Activated CD4-positive, alpha-beta memory T cell treated with anti-CD3 and anti-CD28 coated beads for 36 hours (primary cell): ENCODE measurements around the gene ENDOD1. TPM values are rescaled to one million over a fixed set of nuclear protein-coding genes. Genes with fewer than 3 reads are reported as not detected.
"Not testable (repeated sequence)": the region's sequence is repeated elsewhere in the genome, so short reads cannot be mapped to it uniquely, and the experiment has no call there.

Experiments
- CTCF ChIA-PET: fragments of 350-600 bp; sonication (Branson Sonifier 250); formaldehyde crosslinking; loops from one replicate; lab custom pipeline; 2021; ENCODE audit warnings: antibody characterized with exemption, inconsistent platforms; lab: Charles Lee
- POLR2A ChIA-PET: fragments of 350-600 bp; sonication (Branson Sonifier 250); formaldehyde crosslinking; loops from one replicate; lab custom pipeline; 2021; ENCODE audit warnings: antibody characterized with exemption; lab: Charles Lee
- DNase-seq: peaks from one replicate; pipeline ENCODE4 v3.0.0-alpha.2; 2020
- H3K27ac Mint-ChIP-seq: one replicate; pipeline ENCODE4 v1.8.0; 2021; ENCODE audit warnings: mixed read lengths
- H3K27me3 Mint-ChIP-seq: one replicate; pipeline ENCODE4 v1.8.0; 2021; ENCODE audit warnings: mixed read lengths
- H3K36me3 Mint-ChIP-seq: one replicate; pipeline ENCODE4 v1.8.0; 2021; ENCODE audit warnings: mixed read lengths
- H3K4me1 Mint-ChIP-seq: one replicate; pipeline ENCODE4 v1.8.0; 2021; ENCODE audit warnings: low read depth, mixed read lengths
- H3K4me3 Mint-ChIP-seq: one replicate; pipeline ENCODE4 v1.8.0; 2021; ENCODE audit warnings: mild to moderate bottlenecking, mixed read lengths
- H3K9me3 Mint-ChIP-seq: one replicate; pipeline ENCODE4 v1.8.0; 2021; ENCODE audit warnings: mixed read lengths
- intact Hi-C: fragments of 100-400 bp; cut with micrococcal nuclease; formaldehyde crosslinking; loops from one replicate; pipeline ENCODE4 v1.15.1; 2023
- total RNA-seq, 2 experiments: library from RNA; stranded (reverse); gene quantifications; one replicate each; pipeline ENCODE4 v1.2.3, GENCODE V29; 2021

ENDOD1 gene
- total RNA-seq, 2 experiments from 2014 or later = 25.9 TPM

DNA sequence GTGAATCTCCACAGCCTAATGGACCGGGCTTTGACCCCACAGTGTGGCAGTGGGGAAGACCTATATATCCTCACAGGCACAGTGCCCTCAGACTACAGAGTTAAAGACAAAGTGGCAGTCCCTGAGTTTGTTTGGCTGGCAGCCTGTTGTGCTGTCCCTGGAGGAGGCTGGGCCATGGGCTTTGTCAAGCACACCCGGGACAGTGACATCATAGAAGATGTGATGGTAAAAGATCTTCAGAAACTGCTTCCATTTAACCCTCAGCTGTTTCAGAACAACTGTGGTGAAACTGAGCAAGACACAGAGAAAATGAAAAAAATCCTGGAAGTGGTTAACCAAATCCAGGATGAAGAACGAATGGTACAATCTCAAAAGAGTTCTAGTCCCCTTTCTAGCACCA lies 39.0 kb downstream of the ENDOD1 start:
- POLR2A ChIA-PET = no interaction called here

DNA sequence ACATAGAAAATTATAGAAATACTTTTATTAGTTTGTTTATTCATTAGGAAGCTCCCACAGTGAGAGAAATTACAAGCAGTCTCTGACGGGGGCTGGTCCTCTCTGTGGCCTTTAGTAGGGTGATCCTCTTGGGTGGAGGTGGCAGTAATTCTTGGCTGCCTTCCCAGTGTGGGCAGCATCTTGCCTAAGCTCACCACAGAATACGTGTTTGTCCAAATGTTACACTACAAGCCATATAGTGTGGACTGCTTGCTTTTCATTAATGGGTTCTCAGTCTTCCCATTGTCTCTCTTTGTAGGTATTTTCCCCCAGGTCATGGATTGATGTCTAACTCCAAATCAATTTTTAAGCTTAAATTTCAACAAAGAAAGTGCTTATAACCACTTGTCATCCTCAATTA lies 43.3 kb downstream of the ENDOD1 start:
- no peak overlapping the region for H3K27ac Mint-ChIP-seq
- ChIA-PET POLR2A (no interaction called here), CTCF (interaction anchor here (0.8 to 1.2 kb wide), 2 partner anchors 19 to 62 kb away, joined by 4 read pairs; no protein-coding TSS in a partner anchor)
- H3K36me3 Mint-ChIP-seq = peaks cover 10% of the 10 kb centered on the region
- no peaks in the 10 kb centered on the region for H3K9me3 Mint-ChIP-seq
- intact Hi-C loops = no loop called here
- DNase-seq = no peak
- H3K4me1 Mint-ChIP-seq = peaks cover 4% of the 10 kb centered on the region
- no peak overlapping the region for H3K4me3 Mint-ChIP-seq
- H3K27me3 Mint-ChIP-seq = no peaks in the 10 kb centered on the region

More for the DNA sequence above, 39.0 kb downstream of the ENDOD1 start:
- no peaks in the 10 kb centered on the region for H3K27me3 Mint-ChIP-seq
- no peak overlapping the region for H3K27ac Mint-ChIP-seq
- no peak for DNase-seq
- intact Hi-C loops = no loop called here
- CTCF ChIA-PET = no interaction called here
- H3K9me3 Mint-ChIP-seq = no peaks in the 10 kb centered on the region
- H3K4me3 Mint-ChIP-seq = no peak overlapping the region
- peaks cover 4% of the 10 kb centered on the region for H3K4me1 Mint-ChIP-seq
- peaks cover 10% of the 10 kb centered on the region for H3K36me3 Mint-ChIP-seq

DNA sequence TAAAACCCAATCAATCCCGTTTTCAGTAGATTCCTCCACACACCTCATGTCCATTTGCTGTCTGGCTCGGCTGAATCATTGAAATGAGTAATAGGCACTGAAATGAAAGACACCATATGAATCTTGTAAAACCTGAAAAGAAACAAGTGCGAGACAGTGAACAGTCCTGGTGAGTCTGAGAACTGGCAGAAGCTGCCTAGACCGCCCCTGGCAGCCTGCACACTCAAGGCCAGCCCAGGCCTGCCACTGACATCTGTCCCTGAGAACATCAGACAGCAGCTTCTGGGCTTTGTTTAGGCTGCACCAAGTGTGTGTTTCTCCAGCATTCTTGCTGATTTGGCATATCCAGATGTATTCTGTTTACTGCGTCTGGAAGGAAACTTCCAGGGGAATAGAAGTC lies 44.8 kb downstream of the ENDOD1 start:
- H3K27ac Mint-ChIP-seq = no peak overlapping the region
- H3K27me3 Mint-ChIP-seq = no peaks in the 10 kb centered on the region
- ChIA-PET POLR2A (interaction anchor here (0.6 kb wide), 1 partner anchor 126 kb away, joined by 3 read pairs; no protein-coding TSS in a partner anchor), CTCF (no interaction called here)
- intact Hi-C loops = no loop called here
- peaks cover 2% of the 10 kb centered on the region for H3K4me1 Mint-ChIP-seq
- no peak overlapping the region for H3K4me3 Mint-ChIP-seq
- no peaks in the 10 kb centered on the region for H3K9me3 Mint-ChIP-seq
- DNase-seq = no peak
- peaks cover 4% of the 10 kb centered on the region for H3K36me3 Mint-ChIP-seq

DNA sequence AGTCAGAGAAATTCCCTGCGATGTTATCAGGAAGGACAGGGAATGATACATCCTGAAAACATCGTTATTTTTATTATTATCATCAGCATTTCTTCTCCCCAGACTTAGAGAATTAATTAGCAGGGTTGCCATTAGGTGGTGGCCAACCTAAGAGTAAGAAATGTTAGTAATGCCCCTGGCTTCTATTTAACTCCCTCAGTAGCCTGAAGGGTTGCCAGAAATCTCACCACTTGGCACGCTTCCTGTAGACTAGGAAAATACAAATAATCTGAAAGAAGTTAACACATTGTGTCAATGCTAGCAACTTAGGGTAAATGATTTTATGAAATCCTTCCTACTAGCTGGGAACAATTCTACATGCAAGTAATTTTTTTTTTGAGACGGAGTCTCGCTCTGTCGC lies 45.5 kb downstream of the ENDOD1 start:
- no peak for DNase-seq
- ChIA-PET CTCF (no interaction called here), POLR2A (interaction anchor here (0.6 kb wide), 1 partner anchor 126 kb away, joined by 3 read pairs; no protein-coding TSS in a partner anchor)
- H3K27me3 Mint-ChIP-seq = no peaks in the 10 kb centered on the region
- H3K36me3 Mint-ChIP-seq = peaks cover 3% of the 10 kb centered on the region
- no peak overlapping the region for H3K27ac Mint-ChIP-seq
- peaks cover 2% of the 10 kb centered on the region for H3K4me1 Mint-ChIP-seq
- no peaks in the 10 kb centered on the region for H3K9me3 Mint-ChIP-seq
- no peak overlapping the region for H3K4me3 Mint-ChIP-seq
- intact Hi-C loops = loop anchor here (5.0 kb wide), 1 partner anchor 163 kb away; the partner anchor contains the start of genes CWC15 and KDM4D

DNA sequence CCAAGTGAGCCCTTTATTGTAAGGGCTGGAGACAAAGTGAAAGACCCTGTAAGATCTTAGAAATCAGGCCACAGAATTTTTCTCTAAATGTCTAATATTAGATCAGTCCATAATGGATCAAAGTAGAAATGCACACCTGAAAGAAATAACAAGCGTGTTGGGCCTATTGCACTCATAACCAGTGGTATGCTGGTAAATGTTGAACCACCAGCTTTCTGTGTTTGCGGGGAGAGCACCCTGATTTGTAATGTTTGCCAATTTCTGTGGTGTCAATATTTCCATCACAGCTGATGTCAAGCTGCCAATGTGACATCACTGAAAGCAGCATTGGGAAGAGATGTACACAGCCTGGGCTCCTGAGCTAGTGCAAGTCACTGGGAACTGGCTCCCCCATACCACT lies 46.2 kb downstream of the ENDOD1 start:
- Mint-ChIP-seq H3K4me1 (peaks cover 2% of the 10 kb centered on the region), H3K4me3 (no peak overlapping the region), H3K27me3 (no peaks in the 10 kb centered on the region), H3K36me3 (peaks cover 3% of the 10 kb centered on the region), H3K27ac (no peak overlapping the region), H3K9me3 (no peaks in the 10 kb centered on the region)
- POLR2A ChIA-PET = no interaction called here
- intact Hi-C loops = loop anchor here (5.0 kb wide), 1 partner anchor 164 kb away; the partner anchor contains the start of genes CWC15 and KDM4D
- DNase-seq = no peak
- CTCF ChIA-PET = interaction anchor here (1.4 kb wide), 1 partner anchor 43 kb away, joined by 6 read pairs; no protein-coding TSS in a partner anchor

DNA sequence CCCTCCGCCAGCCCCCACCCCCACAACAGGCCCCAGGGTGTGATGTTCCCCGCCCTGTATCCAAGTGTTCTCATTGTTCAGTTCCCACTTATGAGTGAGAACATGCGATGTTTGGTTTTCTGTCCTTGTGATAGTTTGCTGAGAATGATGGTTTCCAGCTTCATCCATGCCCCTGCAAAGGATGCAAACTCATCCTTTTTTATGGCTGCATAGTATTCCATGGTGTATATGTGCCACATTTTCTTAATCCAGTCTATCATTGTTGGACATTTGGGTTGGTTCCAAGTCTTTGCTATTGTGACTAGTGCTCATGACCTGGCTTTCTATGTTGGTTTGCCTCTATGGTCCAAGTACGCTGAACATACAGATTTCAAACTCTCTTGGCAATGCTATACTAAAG lies 47.1 kb downstream of the ENDOD1 start:
- H3K4me1 Mint-ChIP-seq, H3K4me3 Mint-ChIP-seq, H3K27me3 Mint-ChIP-seq, H3K9me3 Mint-ChIP-seq, H3K27ac Mint-ChIP-seq, POLR2A ChIA-PET, H3K36me3 Mint-ChIP-seq, DNase-seq: not testable (repeated sequence)
- intact Hi-C loops = loop anchor here (5.0 kb wide), 1 partner anchor 164 kb away; the partner anchor contains the start of genes CWC15 and KDM4D
- CTCF ChIA-PET = interaction anchor here (1.0 to 1.8 kb wide), 6 partner anchors 14 to 624 kb away, joined by 3 to 6 read pairs (median 4); no protein-coding TSS in a partner anchor

DNA sequence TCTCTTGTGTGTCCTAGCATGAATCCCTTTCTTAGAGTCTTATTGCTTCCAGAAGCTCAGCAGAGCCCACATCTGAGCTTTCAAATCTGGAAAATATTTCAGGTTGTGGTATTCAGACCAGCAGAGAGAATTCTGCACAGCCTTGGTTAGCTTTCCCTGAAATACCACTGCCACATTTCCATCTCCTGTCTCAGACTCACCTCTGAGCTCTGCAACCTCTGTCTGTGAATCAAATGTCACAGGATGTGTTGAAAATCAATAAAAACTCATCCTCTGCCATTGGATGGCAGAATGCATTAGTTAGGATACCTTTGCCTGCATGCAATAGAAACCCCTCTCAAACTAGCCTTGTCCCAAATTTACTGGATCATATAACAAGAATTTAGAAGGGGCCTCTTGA lies 47.7 kb downstream of the ENDOD1 start:
- H3K27ac Mint-ChIP-seq = no peak overlapping the region
- peaks cover 2% of the 10 kb centered on the region for H3K4me1 Mint-ChIP-seq
- no peaks in the 10 kb centered on the region for H3K9me3 Mint-ChIP-seq
- DNase-seq = no peak
- intact Hi-C loops = loop anchor here (5.0 kb wide), 1 partner anchor 165 kb away; the partner anchor contains the start of genes CWC15 and KDM4D
- ChIA-PET CTCF (interaction anchor here (0.7 to 1.8 kb wide), 7 partner anchors 13 to 624 kb away, joined by 3 to 5 read pairs (median 4); no protein-coding TSS in a partner anchor), POLR2A (no interaction called here)
- H3K27me3 Mint-ChIP-seq = peaks cover 2% of the 10 kb centered on the region
- peaks cover 2% of the 10 kb centered on the region for H3K36me3 Mint-ChIP-seq
- no peak overlapping the region for H3K4me3 Mint-ChIP-seq

DNA sequence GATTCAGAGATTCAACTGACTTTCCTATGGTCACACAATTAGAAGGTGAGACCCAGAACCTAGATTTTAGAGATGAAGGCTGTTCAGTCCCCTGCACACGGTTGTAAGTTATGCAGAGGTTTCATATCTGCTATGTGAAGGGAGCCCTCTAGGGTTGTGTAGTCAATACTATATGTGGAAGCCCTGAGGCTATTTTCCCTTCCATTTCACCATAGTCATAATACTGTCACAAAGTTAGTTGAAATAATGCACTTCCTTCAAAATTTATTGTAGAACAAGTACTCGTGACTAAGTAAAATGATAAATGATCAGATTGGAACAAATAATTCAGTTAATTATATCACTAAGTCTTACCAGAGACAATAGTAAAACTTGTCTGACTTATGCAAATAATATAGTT lies 48.8 kb downstream of the ENDOD1 start:
- ChIA-PET POLR2A (no interaction called here), CTCF (interaction anchor here (1.2 to 3.2 kb wide), 3 partner anchors 45 to 71 kb away, joined by 4 to 16 read pairs (median 5); partner anchors contain the start of gene SRSF8)
- Mint-ChIP-seq H3K27me3 (peaks cover 5% of the 10 kb centered on the region), H3K36me3 (no peaks in the 10 kb centered on the region), H3K4me3 (no peak overlapping the region), H3K4me1 (peaks cover 2% of the 10 kb centered on the region), H3K9me3 (no peaks in the 10 kb centered on the region), H3K27ac (no peak overlapping the region)
- intact Hi-C loops = loop anchor here (1.0 to 5.0 kb wide), 2 partner anchors 69 to 166 kb away; partner anchors contain the start of genes CWC15 and KDM4D
- DNase-seq = no peak

DNA sequence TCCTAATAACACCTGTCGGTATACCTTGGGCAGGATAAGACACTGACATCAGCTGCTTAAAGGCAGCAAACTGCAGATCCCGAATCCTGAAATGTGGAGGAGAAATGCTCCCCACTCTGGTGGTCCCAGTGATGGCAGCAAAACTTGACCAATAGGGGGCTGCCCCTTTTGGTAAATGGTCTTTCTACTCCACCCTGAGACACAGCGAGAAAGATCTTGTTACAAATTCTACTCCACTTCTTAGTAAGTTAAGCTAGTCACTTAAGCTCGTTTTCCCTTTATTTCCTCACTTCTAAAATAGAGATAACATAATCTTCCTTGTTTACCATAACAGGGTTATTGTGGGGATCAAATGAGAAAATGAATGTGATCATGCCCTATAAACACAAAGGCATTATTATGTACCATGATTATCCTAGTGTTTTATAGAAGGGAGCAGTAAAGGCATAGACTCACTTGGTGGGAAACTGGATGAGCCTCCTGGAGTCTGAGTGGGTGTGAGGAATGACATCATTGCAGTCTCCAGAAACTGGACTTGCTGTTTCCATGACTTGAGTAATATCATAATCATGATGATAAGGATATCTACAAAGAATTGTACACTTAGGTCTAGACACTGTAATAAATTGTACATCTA lies 50.9 kb downstream of the ENDOD1 start:
- ChIA-PET CTCF (interaction anchor here (0.7 to 3.2 kb wide), 5 partner anchors 14 to 565 kb away, joined by 3 to 16 read pairs (median 3); no protein-coding TSS in a partner anchor), POLR2A (interaction anchor here (0.6 to 1.3 kb wide), 3 partner anchors 9 to 363 kb away, joined by 3 to 4 read pairs (median 3); no protein-coding TSS in a partner anchor)
- Mint-ChIP-seq H3K27ac (no peak overlapping the region), H3K9me3 (no peaks in the 10 kb centered on the region), H3K4me3 (no peak overlapping the region), H3K4me1 (peaks cover 10% of the 10 kb centered on the region), H3K36me3 (no peaks in the 10 kb centered on the region), H3K27me3 (peaks cover 23% of the 10 kb centered on the region)
- intact Hi-C loops = no loop called here
- DNase-seq = no peak

DNA sequence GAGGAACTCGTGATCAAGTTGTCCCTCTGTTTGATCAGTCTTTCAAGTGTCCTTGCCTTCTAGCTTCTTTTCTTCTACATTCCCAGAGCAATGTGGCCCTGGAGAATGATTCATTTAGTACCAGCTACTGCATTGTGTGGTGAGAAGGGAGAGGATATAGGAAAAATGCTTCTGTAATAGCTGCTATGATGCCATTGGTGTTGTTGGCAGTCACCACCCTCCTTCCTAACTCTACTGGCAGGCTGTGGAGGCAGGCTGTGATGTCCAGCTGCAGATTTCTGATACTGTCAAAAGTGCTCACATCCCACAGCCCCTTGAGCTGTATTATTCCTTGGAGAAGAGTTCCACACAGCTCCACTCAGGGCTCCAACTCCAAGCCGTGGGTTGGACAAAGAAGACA lies 52.8 kb downstream of the ENDOD1 start:
- H3K4me1 Mint-ChIP-seq = peaks cover 14% of the 10 kb centered on the region
- H3K27me3 Mint-ChIP-seq = peaks cover 23% of the 10 kb centered on the region
- no peak overlapping the region for H3K27ac Mint-ChIP-seq
- H3K36me3 Mint-ChIP-seq = no peaks in the 10 kb centered on the region
- ChIA-PET POLR2A (no interaction called here), CTCF (interaction anchor here (1.0 to 1.9 kb wide), 4 partner anchors 10 to 563 kb away, joined by 4 to 7 read pairs (median 4); no protein-coding TSS in a partner anchor)
- no peak for DNase-seq
- H3K4me3 Mint-ChIP-seq = no peak overlapping the region
- H3K9me3 Mint-ChIP-seq = no peaks in the 10 kb centered on the region
- intact Hi-C loops = no loop called here

DNA sequence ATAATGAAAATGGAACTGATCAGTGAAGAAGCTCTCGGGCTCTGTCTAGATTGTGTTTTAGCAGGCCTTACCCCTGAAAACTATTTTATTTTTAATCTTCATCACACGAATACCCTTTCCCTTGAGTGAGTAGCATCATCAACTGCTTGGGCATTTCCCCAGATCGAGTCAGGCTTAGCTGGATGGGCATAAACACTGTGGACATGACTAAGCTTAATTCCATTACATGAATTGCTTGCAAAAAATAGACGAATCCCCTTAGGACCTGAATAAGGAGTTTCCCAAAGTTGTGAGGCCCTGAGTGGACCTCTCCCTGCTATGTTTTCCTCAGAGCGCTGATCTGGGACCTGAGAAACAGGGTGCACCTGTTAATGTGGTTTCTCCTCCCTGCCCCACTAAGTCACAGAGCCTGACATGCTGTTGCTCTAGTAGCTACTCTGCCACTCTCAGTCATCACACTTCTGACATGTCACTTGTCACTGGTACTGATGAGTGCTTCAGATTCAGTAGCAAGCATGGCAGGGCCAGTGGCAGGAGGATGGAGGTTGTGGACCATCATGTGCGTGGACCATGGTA lies 53.5 kb downstream of the ENDOD1 start:
- H3K9me3 Mint-ChIP-seq = no peaks in the 10 kb centered on the region
- peaks cover 23% of the 10 kb centered on the region for H3K27me3 Mint-ChIP-seq
- no peak overlapping the region for H3K27ac Mint-ChIP-seq
- intact Hi-C loops = no loop called here
- no peak overlapping the region for H3K4me3 Mint-ChIP-seq
- DNase-seq = no peak
- ChIA-PET POLR2A (no interaction called here), CTCF (interaction anchor here (1.0 to 1.4 kb wide), 2 partner anchors 58 to 74 kb away, joined by 4 read pairs; no protein-coding TSS in a partner anchor)
- H3K36me3 Mint-ChIP-seq = no peaks in the 10 kb centered on the region
- peaks cover 16% of the 10 kb centered on the region for H3K4me1 Mint-ChIP-seq
